8988T (cell line): ENCODE data around the gene DAP.
"Not testable (repeated sequence)": the region's sequence is repeated elsewhere in the genome, so short reads cannot be mapped to it uniquely, and the experiment has no call there.

ENCODE experiments used
- DNase-seq: peaks from one replicate; pipeline ENCODE4 v3.0.0; 2011

DAP gene

DNA sequence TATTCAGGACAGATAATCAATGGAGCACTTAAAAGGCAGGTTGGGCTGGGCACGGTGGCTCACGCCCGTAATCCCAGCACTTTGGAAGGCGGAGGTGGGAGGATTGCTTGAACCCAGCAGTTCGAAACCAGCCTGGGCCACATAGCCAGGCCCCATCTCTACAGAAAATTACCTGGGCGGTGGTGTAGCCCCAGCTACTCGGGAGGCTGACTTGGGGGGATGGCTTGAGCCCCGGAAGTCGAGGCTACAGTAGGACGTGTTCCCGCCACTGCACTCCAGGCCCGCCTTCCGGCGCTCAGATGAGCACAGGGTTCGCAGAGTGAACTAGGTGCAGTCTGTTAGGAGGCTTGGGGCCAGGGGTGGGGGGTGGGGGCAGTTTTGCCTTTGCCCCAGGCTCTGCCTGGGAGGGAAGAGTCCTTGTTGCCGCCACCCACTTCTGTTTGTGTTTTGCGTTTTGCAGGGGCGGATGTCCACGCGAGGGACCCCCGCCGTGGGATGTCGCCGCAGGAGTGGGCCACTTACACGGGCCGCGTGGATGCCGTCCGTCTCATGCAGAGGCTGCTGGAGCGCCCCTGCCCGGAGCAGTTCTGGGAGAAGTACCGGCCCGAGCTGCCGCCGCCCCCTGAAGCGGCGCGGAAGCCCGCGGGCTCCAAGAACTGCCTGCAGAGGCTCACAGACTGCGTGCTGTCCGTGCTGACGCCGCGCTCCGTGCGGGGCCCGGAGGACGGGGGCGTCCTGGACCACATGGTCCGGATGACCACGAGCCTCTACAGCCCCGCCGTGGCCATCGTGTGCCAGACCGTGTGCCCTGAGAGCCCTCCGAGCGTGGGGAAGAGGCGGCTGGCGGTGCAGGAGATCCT, 112.0 kb downstream of the DAP start:
- DNase-seq: no peak

DNA sequence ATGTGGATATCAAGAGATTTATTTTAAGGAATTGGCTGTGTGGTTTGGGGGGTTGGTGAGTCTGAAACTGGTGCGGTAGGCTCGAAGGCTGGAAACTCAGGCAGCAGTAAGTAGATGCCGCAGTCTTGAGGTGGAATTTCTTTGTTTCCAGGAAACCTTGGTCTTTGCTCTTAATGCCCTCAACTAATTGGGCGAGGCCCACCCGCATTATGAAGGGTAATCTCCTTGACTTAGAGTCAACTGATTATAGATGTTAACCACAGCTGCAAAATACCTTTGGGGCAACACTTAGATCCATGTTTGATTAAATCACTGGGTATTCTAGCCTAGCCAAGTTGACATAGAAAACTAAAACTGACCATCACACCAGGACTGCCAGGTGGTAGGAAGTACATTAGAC, 113.4 kb downstream of the DAP start:
- no peak for DNase-seq

DNA sequence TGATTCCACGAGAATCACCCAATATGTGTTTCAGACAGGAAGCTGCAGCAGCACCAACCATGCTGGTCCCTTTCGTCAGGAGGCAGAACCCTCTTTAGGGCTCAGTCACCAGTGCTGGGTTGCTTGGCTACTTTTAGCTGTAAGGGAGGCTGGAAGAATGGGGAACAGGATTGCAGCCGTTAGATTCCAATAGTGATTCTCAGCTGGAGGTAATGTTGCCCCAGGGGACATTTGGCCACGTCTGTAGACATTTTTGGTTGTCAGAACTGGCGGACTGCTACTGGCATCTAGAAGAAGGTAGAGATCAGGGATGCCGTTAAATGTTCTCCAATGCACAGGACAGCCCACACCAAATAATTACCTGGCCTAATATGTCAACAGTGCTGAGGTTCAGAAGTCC, 115.4 kb downstream of the DAP start:
- no peak for DNase-seq

DNA sequence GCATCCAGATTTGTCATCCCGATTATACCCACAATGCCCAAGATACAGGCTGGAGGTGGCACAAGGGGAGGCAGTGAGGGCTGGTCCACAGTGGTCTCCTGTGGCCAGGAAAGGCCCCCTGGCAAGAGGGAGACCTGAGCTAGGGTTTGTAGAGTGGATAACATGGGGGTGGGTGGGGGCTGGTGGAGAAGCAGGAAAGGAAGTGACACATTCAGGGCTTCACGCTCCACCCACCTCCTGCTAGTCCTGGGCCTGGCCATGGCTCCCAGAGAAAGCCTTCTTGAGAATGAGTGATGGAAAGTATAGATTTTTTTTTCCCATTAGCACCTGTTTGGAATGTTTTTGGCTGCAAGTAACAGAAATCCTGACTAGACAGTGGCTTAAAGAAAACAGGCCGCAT, 115.9 kb downstream of the DAP start:
- no peak for DNase-seq

DNA sequence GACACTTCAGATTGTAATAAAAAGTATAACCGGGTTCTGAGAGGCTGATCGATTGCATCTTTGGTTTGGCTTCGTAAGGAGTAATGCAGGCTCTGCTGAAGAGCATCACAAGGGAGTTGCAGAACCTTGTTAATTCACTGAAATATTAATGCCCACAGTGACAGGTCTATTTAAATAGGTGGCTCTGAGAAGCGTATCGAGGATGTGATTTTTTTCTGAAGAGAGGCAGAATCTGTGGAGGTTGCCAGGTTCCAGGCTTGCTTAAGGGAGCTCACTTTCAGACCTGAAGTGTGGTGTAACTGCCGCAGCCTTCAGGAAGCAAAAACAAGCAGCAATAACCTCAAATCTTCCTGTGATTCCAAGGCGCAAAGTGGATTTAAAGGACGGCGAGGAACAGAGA, 116.8 kb downstream of the DAP start:
- no peak for DNase-seq

DNA sequence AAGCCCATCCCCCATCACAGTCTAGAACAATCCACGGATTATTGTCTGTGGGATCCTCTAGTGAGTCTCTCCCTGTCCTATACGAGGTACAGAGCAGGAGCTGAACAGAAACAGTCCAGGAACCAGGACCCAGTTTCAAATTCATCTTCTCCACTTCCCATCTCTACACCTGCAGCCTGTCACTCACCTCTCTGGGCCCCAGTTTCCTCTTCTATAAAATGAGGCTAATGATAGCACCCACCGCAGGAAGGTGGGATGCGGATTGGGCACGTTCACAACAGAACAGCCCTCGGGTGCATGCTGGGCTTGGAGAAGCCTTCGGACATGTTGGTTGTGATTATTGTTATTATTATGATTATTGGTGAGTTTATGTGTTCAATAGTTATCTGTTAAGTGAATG, 118.7 kb downstream of the DAP start:
- no peak for DNase-seq

DNA sequence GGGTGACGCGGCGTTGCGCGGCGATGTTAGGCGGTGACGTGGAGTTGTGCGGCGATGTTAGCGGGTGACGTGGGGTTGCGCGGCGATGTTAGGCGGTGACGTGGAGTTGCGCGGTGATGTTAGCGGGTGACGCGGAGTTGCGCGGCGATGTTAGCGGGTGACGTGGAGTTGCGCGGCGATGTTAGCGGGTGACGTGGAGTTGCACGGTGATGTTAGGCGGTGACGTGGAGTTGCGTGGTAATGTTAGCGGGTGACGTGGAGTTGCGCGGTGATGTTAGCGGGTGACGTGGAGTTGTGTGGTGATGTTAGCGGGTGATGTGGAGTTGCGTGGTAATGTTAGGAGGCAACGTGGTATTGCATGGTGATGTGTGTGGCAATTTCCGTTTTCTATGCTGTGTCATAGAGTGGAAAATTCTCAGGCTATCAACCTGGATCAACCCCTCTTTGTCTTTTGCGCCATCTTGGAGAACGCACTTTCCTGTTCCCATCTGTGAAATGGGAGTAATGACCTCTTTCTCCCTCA, 121.1 kb downstream of the DAP start:
- no peak for DNase-seq

DNA sequence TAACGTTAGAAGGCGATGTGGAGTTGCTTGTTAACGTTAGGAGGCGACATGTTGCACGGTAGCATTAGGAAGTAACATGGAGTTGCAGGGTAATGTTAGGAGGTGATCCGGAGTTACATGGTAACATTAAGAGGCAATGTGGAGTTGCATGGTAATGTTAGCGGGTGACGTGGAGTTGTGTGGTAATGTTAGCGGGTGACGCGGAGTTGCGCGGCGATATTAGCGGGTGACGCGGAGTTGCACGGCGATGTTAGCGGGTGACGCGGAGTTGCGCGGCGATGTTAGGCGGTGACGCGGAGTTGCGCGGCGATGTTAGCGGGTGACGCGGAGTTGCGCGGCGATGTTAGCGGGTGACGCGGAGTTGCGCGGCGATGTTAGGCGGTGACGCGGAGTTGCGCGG, 122.3 kb downstream of the DAP start:
- not testable (repeated sequence) for DNase-seq

DNA sequence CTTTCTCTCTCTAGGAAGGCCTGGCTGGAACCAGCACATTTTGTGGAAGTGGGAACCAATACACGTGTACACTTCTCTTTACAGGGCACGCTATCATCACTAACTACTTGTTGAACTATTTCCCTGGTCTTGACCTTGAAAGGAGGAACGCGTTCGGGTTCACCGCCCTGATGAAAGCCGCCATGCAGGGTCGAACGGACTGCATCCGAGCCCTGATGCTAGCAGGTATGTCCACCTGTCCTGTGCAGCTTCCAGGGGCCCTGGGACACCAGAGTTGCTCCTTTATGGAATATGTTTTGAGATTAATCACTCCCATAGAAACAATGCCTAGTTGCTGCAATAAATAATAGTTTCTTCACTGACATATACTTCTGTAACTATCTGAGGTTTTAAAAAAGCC, 123.1 kb downstream of the DAP start:
- no peak for DNase-seq

DNA sequence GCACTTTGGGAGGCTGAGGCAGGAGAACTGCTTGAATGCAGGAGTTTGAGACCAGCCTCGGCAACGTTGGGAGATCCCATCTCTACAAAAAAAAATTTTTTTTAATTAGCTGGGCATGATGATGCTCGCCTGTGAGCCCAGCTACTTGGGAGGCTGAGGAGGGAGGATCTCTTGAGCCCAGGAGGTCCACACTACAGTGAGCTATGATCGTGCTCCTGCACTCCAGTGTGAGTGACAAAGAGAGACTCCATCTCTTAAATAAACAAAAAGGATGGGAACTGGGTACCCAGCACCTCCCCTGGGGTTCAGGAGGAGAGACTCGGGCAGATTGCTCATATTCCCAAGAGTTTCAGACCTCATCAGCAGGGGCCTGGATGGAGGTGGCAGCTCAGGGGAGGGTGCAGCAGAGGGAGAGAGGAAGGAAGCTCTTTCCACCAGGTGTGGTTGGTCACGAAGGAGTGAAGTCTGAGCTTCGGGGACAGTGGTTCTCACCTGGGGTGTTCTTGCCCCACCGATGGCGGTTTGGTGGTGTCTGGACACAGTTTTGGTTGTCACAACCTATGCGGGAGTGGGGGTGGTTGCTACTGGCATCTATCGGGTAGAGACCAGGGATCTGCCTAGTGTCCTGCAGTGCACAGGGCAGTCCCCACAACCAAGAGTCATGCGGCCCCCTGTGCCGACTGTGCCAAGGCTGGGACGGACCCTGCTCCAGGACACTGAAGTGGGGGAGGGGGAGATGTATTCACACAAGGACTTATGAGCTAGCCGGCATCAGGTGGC, 124.5 kb downstream of the DAP start:
- no peak for DNase-seq

DNA sequence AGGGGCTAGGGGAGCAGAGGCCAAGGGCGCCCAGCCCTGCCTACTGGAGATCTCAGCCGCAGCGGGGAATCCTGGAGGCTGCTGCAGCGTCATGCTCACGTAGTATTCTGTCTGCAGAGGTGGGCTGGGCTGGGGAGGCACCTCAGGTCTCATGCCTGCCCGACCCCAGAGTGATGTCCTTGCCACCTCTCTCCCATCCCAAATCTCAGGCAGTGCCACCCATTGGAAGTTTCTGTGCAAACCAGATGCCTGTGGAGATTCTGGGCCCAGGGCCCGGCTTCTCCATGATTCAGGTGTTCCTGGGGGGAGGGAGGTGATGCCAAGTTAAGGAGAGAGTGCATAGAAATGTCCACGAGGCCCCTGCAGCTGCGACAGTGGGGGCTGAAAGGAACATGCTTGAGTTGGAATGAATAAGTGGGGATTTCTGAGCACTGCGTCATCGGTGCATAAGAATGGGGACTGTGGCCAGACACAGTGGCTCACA, 125.1 kb downstream of the DAP start:
- DNase-seq: no peak

DNA sequence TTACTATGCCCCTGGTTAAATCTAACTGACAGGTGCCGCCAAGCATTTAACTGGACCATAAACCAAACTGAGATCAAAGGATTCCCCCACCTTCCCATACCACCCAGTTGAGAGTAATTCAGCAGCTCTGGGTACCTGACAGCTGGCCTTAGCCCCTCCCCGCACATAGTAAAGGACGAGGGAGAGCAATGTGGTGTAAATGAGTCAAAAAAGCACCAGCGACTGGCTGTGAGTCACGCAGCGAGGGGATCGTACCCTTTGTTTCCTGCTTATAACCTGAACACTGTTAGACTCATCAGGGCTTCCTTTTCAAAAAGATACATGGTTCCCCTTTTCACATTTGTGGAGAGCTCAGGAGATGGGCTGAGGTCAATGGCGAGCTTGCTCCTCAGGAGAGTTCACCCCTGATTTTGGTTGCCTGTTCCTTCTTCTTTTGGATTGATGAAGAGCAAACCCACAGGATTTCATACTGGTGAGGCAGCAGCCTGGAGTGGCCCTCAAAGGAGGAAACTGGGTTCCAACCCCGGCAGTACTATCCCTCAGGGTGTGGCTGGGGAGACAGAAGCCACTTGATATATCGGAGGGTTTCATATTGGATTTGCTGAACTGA, 125.7 kb downstream of the DAP start:
- peak; percentile 93 for DNase-seq

DNA sequence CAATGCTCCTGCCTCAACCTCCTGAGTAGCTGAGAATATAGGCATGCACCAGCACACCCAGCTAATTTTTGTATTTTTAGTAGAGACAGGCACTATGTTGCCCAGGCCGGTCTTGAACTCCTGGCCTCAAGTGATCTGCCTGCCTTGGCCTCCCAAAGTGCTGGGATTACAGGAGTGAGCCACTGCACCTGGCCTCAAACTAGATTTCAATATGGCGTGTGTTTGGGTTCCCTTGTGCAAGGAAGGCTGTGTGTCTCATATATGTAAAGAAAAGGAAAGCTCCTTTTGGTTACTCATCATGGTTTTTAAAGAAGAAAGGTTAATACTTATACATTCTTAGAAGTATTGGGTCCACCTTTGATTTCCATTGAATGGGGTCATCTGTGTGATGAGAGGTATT, 126.5 kb downstream of the DAP start:
- DNase-seq: no peak

DNA sequence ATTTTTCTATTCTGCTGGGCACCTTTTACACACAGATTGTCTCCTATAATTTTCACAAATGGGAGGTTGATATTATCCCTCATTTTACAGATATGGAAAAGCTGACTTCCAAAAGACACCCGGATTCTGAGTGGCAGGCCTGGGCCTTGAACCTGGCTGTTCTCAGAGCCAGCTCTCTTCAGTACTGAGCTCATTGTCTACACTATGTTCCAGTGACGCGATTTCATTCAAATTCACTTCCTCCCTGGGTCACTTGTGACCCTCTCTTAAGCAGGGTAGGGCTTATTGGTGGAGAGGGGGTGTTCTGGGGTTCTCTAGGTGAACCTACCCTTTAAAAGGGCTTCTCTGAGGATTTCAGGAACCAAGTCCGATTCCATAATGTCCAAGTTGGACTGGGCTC, 127.0 kb downstream of the DAP start:
- no peak for DNase-seq

DNA sequence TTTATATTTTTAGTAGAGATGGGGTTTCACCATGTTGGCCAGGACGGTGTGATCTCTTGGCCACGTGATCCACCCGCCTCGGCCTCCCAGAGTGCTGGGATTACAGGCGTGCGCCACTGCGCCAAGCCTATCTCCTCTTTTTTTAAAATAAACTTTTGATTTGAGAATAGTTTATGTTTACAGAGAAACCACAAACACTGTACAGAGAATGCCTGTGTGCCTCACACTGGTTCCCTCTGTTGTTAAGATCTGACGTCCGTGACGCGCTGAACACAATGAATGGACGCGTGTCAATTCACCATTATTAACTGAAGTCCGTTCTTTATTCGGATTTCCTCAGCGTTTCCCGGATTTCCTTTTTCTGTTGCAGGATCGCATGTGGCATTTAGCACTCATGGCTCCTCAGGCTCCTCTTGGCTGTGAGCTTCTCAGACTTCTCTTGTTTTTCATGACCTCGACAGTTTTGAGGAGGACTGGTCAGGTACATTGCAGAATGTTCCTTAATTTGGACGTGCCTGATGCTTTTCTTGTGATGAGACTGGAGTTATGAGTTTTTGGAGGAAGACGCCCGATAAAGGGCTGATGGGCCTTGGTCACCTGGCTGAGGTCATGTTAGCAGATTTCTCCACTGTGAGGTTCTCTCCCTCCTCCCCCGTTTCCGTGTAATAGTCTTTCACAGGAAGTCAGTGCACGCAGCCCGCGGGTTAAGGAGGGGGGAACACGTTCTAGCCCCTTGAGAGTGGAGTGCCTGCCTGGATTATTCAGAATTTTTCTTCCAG, 127.6 kb downstream of the DAP start:
- DNase-seq: no peak

DNA sequence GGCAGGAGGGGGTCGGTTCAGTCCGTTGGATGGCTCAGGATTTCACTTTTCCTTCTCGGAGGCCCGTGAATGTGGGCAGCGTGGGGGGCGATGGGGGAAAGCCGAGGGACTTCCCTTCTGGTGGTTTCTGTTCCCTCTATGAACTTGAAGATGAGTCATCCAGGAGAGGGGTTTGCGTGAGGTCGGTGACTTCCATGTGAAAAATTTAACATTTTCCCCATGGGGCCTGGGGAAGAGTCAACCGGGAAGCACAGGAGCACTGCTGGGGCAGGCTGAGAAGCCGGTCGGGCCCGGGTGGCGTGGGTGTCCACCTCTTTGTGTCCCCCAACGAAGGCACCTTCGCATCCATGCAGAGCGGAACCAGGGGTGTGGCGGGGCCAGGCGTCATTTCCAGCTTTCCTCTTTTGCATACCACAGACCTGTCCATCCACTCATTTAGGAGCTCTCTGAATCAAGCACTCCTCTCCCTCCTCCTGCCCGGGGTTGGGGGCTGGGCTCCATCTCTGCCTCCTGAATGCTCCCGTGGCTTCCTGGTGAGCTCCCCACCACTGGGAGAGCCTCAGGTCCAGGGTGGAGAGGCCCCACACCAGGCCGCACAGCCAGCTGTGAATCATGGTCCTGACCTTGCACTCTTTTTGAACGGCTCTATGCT, 128.8 kb downstream of the DAP start:
- DNase-seq: peak; percentile 81

DNA sequence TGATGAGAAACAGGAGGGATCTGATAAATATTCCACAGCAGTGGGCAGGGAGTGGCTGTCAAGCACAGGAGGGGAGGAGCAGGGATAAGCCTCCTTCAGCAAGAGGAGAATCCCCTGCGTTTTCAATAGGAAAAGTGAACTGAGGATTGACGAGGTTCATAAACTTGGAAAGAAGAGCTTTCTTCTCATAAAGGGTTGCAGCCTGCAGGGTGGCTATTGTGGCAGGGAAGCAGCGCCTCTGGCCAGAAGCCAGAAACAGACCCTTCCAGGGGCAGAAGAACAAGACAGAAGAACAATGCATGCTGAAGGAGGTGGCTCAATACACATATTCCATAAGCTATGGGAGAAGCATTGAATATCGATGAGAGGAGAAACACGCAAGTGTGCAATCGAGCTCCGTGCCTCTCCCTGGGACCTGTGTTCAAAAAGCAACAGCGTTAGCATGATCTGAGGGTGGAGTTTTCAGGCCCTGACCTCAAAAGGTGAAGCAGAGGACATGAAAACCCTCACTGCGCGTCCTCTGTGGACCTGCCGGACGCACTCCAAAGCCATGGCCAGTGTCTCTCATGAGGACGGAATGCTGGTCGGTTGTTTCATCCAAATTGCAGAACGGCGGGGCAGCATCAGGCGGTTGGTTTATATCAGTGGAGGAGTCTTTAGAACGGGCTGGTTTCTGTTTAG, 129.6 kb downstream of the DAP start:
- no peak for DNase-seq

DNA sequence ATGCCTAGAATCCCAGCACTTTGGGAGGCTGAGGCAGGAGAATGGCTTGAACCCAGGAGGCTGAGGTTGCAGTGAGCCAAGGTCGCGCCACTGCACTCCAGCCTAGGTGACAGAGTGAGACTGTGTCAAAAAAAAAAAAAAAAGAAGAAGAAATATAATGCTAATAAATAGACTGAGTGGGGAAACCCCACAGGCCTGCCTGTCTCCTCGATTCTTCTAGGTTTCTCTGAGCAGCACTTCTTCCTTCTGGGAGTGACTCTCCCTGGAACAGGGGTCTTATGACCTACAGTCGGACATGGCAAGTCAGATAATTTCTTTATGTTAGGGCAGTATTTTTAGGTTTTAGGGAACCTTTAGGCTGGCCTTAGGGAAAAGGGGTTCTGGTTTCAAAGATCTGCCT, 130.3 kb downstream of the DAP start:
- DNase-seq: not testable (repeated sequence)

DNA sequence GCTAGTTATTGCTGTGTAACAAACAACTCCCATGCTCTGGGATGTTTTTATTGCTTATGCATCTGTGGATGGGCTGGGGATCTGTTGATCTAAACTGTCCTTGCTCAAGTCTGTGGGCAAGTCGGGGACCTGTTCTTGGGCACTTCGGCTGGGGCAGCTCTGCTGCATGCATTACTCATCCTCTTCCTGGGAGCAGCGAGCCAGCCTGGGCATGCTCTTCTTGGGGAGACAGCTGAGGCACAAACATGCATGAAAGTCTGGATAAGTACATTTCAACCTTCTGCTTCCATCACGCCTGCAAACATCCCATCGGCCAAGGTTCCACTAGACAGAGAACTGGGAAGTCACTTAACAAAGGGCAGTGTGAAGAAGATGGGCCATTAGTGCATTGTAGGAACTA, 130.9 kb downstream of the DAP start:
- no peak for DNase-seq

DNA sequence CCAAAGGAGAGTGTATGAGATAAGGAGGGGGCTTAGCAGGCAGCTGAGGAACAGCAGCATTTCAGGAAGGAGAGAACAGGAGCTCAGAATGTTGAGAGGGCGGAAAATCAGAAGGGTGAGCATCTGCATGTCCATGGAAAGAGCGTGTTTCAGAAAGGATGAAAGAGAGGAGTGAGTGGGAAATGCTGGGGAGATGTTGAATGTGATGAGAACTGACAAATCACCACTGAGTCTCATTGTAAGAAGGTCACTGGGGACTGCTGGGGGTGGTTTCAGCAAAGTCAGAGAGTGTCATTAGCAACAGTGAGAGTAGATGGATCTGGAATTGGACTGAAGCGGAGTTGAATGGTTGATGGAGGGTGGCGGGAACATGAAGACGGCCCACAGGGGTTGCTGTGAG, 131.4 kb downstream of the DAP start:
- no peak for DNase-seq
